B cell (primary cell): ENCODE data around the gene COL8A2. TPM values are rescaled to one million over a fixed set of nuclear protein-coding genes. Genes with fewer than 3 reads are reported as not detected.
A peak's percentile ranks its signal among the peaks of the same experiment; 100 is the strongest.

Source experiments
- ATAC-seq: fragments of 200-7000 bp; cut with Tn5 transposase; one replicate; pipeline ENCODE4 v1.10.0; 2021; ENCODE audit warnings: low read depth, mild to moderate bottlenecking, moderate number of reproducible peaks, moderate library complexity
- CTCF ChIA-PET: fragments of 350-600 bp; sonication (Branson Sonifier 250); formaldehyde crosslinking; loops from one replicate; lab custom pipeline; 2021; ENCODE audit warnings: antibody characterized with exemption, inconsistent platforms; lab: Charles Lee
- POLR2A ChIA-PET: fragments of 350-600 bp; sonication (Branson Sonifier 250); formaldehyde crosslinking; loops from one replicate; lab custom pipeline; 2021; ENCODE audit warnings: antibody characterized with exemption; lab: Charles Lee
- DNase-seq: peaks from one replicate; pipeline ENCODE4 v3.0.0; 2013
- H2AFZ ChIP-seq: 2 replicates; pipeline ENCODE4 v1.6.1; 2012; ENCODE audit warnings: mild to moderate bottlenecking, low read depth, low read length; ENCODE audit not compliant: insufficient read depth, poor library complexity, severe bottlenecking
- H3K27ac ChIP-seq, 2 donors: 1 replicate in 1 of 2; 2 replicates in 1 of 2; pipeline ENCODE4 v1.5.1; 2012 to 2013; ENCODE audit warnings: low read length in 2 of 2, mild to moderate bottlenecking in 2 of 2, moderate library complexity in 1 of 2
- H3K27me3 ChIP-seq, 4 experiments: fragments of 200-600 bp in 1 of 4; sonication (generic) in 1 of 4; replicated peaks in 1 of 4; 1 replicate in 2 of 4; 2 replicates in 2 of 4; pipeline versions ENCODE4 v1.6.1 to v1.7.0; 2013 to 2016; ENCODE audit warnings: low read length in 3 of 4, mild to moderate bottlenecking in 2 of 4, mixed read lengths in 1 of 4, moderate library complexity in 1 of 4; ENCODE audit not compliant: insufficient read depth in 4 of 4, control insufficient read depth in 3 of 4; ENCODE audit errors: control extremely low read depth in 1 of 4
- H3K36me3 ChIP-seq, 2 experiments: replicated peaks in 1 of 2; 1 replicate in 1 of 2; 2 replicates in 1 of 2; pipeline versions ENCODE4 v1.6.1 to v1.7.1; 2013; ENCODE audit warnings: low read length in 1 of 2; ENCODE audit not compliant: insufficient read depth in 2 of 2, control insufficient read depth in 1 of 2; ENCODE audit errors: control extremely low read depth in 1 of 2, extremely low read depth in 1 of 2
- H3K4me1 ChIP-seq, 2 donors: fragments of 200-600 bp in 1 of 2; sonication (generic) in 1 of 2; 1 replicate in 1 of 2; 2 replicates in 1 of 2; pipeline versions ENCODE4 v1.5.1 to v1.6.1; 2013 to 2017; ENCODE audit warnings: low read length in 2 of 2; ENCODE audit not compliant: control insufficient read depth in 2 of 2, insufficient read depth in 2 of 2
- H3K4me2 ChIP-seq: replicated peaks from 2 replicates; pipeline ENCODE3; 2012; ENCODE audit warnings: mild to moderate bottlenecking, low read depth, low read length; ENCODE audit not compliant: poor library complexity, severe bottlenecking
- H3K4me3 ChIP-seq, 5 experiments: fragments of 200-600 bp in 1 of 5; sonication (generic) in 1 of 5; 1 replicate in 3 of 5; 2 replicates in 2 of 5; pipeline versions ENCODE4 v1.5.1 to v1.7.0; 2011 to 2016; ENCODE audit warnings: low read length in 4 of 5, mild to moderate bottlenecking in 4 of 5, low read depth in 2 of 5, control low read depth in 1 of 5, moderate library complexity in 1 of 5; ENCODE audit not compliant: insufficient read depth in 1 of 5; ENCODE audit errors: control extremely low read depth in 1 of 5, extremely low read depth in 1 of 5
- H3K79me2 ChIP-seq: fragments of 200-600 bp; sonication (generic); one replicate; pipeline ENCODE4 v1.6.0; 2016; ENCODE audit warnings: low read length; ENCODE audit not compliant: control insufficient read depth, insufficient read depth
- H3K9ac ChIP-seq: fragments of 200-600 bp; sonication (generic); 2 replicates; pipeline ENCODE4 v1.6.1; 2017; ENCODE audit warnings: mild to moderate bottlenecking, low read length, moderate library complexity
- H3K9me3 ChIP-seq, 3 donors: one replicate each; pipeline versions ENCODE4 v1.6.1 to v1.7.1; 2013; ENCODE audit warnings: low read length in 2 of 3; ENCODE audit not compliant: control insufficient read depth in 2 of 3, insufficient read depth in 1 of 3; ENCODE audit errors: control extremely low read depth in 1 of 3
- H4K20me1 ChIP-seq: 2 replicates; pipeline ENCODE4 v1.6.0; 2012; ENCODE audit warnings: mild to moderate bottlenecking, low read length; ENCODE audit not compliant: insufficient read depth, control insufficient read depth, poor library complexity, severe bottlenecking
- H3K27ac Mint-ChIP-seq: one replicate; pipeline ENCODE4 v1.8.0; 2021; ENCODE audit warnings: mixed read lengths
- H3K27me3 Mint-ChIP-seq: one replicate; pipeline ENCODE4 v1.8.0; 2021; ENCODE audit warnings: mixed read lengths
- H3K4me1 Mint-ChIP-seq: one replicate; pipeline ENCODE4 v1.8.0; 2021; ENCODE audit warnings: mixed read lengths
- H3K4me3 Mint-ChIP-seq: one replicate; pipeline ENCODE4 v1.8.0; 2021; ENCODE audit warnings: mixed read lengths
- H3K9me3 Mint-ChIP-seq: one replicate; pipeline ENCODE4 v1.8.0; 2022; ENCODE audit warnings: mixed read lengths; ENCODE audit not compliant: insufficient read depth
- CTCF ChIP-seq: fragments of 200-600 bp; IDR thresholded peaks from one replicate; pipeline ENCODE4 v1.8.0; 2022; ENCODE audit warnings: antibody characterized with exemption, mild to moderate bottlenecking
- EZH2 ChIP-seq: IDR thresholded peaks from 2 replicates; pipeline ENCODE4 v1.6.1; 2012; ENCODE audit warnings: borderline replicate concordance, low read depth, mild to moderate bottlenecking, moderate library complexity, low read length; ENCODE audit not compliant: insufficient read depth, poor library complexity, severe bottlenecking
- WGBS: methylation state at CpG from one replicate; pipeline ENCODE4 v1.1.5; 2013; ENCODE audit warnings: missing lambda C conversion rate; ENCODE audit not compliant: insufficient coverage; 5-methylcytosine and 5-hydroxymethylcytosine counted together
- intact Hi-C: fragments of 100-400 bp; cut with micrococcal nuclease; formaldehyde crosslinking; loops from one replicate; pipeline ENCODE4 v1.10.0; 2022
- polyA plus RNA-seq: library from polyadenylated mRNA; depleted of rRNA; stranded (reverse); fragments of >200 nt; gene quantifications from 2 replicates; pipeline ENCODE4 v1.2.3, GENCODE V29; 2012
- total RNA-seq, 2 donors: library from RNA; stranded (reverse); fragments of 120-200 nt in 1 of 2; gene quantifications; 1 replicate in 1 of 2; 2 replicates in 1 of 2; pipeline versions ENCODE4 v1.2.3 to v1.2.4, GENCODE V29; 2013 to 2022

Gene COL8A2
- total and polyA plus RNA-seq, 2 donors (not counting 1 experiment from before 2014, with no cell fraction given) = 0.17 TPM; not detected in 1

- Histone ChIP-seq H2AFZ (peak overlapping the region; percentile 67), H3K4me3 (peak overlapping the region; percentile 7 to 51 (median 27))
- H3K9me3 Mint-ChIP-seq = no peaks in the 10 kb centered on the region
These were observed 36.9 kb upstream of the COL8A2 start for GRCh38 chr1:36161641-36162531.

GRCh38 chr1:36160949-36161485 is 36.0 kb upstream of the COL8A2 start:
- Histone ChIP-seq H3K9ac (peak overlapping the region; percentile 39), H3K4me1 (peaks cover 55 to 67% of the 10 kb centered on the region in 2 donors), H3K4me2 (peak overlapping the region; percentile 75), H3K4me3 (peak overlapping the region; percentile 12 to 51 (median 38)), H3K27me3 (no peaks in the 10 kb centered on the region), H2AFZ (peak overlapping the region; percentile 67), H4K20me1 (no peaks in the 10 kb centered on the region), H3K36me3 (peaks cover 0 to 2% of the 10 kb centered on the region in 2 experiments), H3K79me2 (peaks cover 100% of the 10 kb centered on the region), H3K27ac (peak overlapping the region; percentile 78 to 88), H3K9me3 (no peaks in the 10 kb centered on the region)
- TF ChIP-seq EZH2 = no peak
- TF ChIP-seq CTCF = no peak
- WGBS = 2% methylated on average over 11 of the region's 12 CpGs
- peak overlapping the region; percentile 94 for H3K27ac Mint-ChIP-seq
- peaks cover 68% of the 10 kb centered on the region for H3K4me1 Mint-ChIP-seq
- peak overlapping the region; percentile 81 for H3K4me3 Mint-ChIP-seq
- intact Hi-C loops = no loop called here
- ATAC-seq (peak; percentile 4), DNase-seq (peak; percentile 60)
- ChIA-PET POLR2A (interaction anchor here (1.1 to 4.6 kb wide), 3 partner anchors 9 to 64 kb away, joined by 3 to 18 read pairs (median 3); partner anchors contain the start of gene TRAPPC3), CTCF (interaction anchor here (0.6 to 7.2 kb wide), 9 partner anchors 10 to 221 kb away, joined by 3 to 63 read pairs (median 3); partner anchors contain the start of gene TRAPPC3)
- H3K27me3 Mint-ChIP-seq = no peaks in the 10 kb centered on the region
- H3K9me3 Mint-ChIP-seq = no peaks in the 10 kb centered on the region

More at GRCh38 chr1:36161641-36162531, 36.9 kb upstream of the COL8A2 start:
- ATAC-seq (peak; percentile 74), DNase-seq (peak; percentile 88)
- Histone ChIP-seq H3K4me1 (peaks cover 55 to 67% of the 10 kb centered on the region in 2 donors), H3K27me3 (no peaks in the 10 kb centered on the region), H3K4me2 (peak overlapping the region; percentile 75), H4K20me1 (peaks cover 4% of the 10 kb centered on the region), H3K27ac (peak overlapping the region; percentile 78 to 88), H3K36me3 (peaks cover 0 to 2% of the 10 kb centered on the region in 2 experiments), H3K9me3 (no peaks in the 10 kb centered on the region), H3K9ac (peak overlapping the region; percentile 39), H3K79me2 (peaks cover 100% of the 10 kb centered on the region)
- peaks cover 72% of the 10 kb centered on the region for H3K4me1 Mint-ChIP-seq
- peak overlapping the region; percentile 94 for H3K27ac Mint-ChIP-seq
- TF ChIP-seq EZH2 = no peak
- CTCF ChIA-PET = interaction anchor here (0.6 to 7.2 kb wide), 8 partner anchors 8 to 258 kb away, joined by 3 to 63 read pairs (median 4); partner anchors contain the start of genes THRAP3 and TRAPPC3
- 17% methylated on average over 12 of the region's 14 CpGs for WGBS
- POLR2A ChIA-PET = interaction anchor here (0.6 to 4.6 kb wide), 4 partner anchors 12 to 69 kb away, joined by 3 to 18 read pairs (median 6); partner anchors contain the start of gene TRAPPC3
- H3K27me3 Mint-ChIP-seq = no peaks in the 10 kb centered on the region
- peak overlapping the region; percentile 81 for H3K4me3 Mint-ChIP-seq
- intact Hi-C loops = loop anchor here (1.0 kb wide), 1 partner anchor 12 kb away; no protein-coding TSS in a partner anchor
